ENCODE data around the gene GTF2H4.
"Not testable (repeated sequence)": the region's sequence is repeated elsewhere in the genome, so short reads cannot be mapped to it uniquely, and the experiment has no call there.

GTF2H4 gene

DNA sequence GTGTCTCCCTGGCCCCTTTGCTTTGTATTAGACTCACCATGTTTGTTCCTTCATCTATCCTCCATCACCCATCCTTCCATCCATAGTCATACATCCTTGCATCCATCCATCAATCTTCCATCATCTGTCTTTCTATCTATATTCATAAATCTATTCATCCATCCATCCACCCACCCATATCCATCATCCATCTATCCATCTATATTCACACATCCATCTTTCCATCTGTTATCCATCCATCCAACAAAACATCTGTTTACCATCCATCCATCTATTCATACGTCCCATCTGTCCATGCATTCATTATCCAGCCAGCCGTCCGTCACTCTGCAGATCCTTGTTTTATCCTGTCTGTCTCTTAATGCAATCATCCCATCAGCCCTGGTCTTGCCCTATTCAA is 13.1 kb upstream of the GTF2H4 start:
- peaks cover 83 to 85% of the 10 kb centered on the region in 2 donors for H3K36me3 ChIP-seq (ENCODE audit: control insufficient read depth in 2 of 2, insufficient read depth in 2 of 2, low read length in 2 of 2)
- no peak overlapping the region for H3K4me3 ChIP-seq (ENCODE audit: low read length in 2 of 2)
- H3K4me1 ChIP-seq (ENCODE audit: control insufficient read depth in 2 of 2, insufficient read depth in 2 of 2, low read length in 2 of 2), result no peaks in the 10 kb centered on the region
- no peaks in the 10 kb centered on the region for H3K9me3 ChIP-seq (ENCODE audit: control insufficient read depth in 2 of 2, low read length in 2 of 2)
- H3K27me3 ChIP-seq (ENCODE audit: control insufficient read depth in 2 of 2, insufficient read depth in 2 of 2, low read length in 2 of 2), result no peaks in the 10 kb centered on the region
- H3K9ac ChIP-seq (ENCODE audit: low read depth in 1 of 2, low read length in 2 of 2), result no peak overlapping the region
- H3K27ac ChIP-seq (ENCODE audit: low read depth in 2 of 2, low read length in 2 of 2), result no peak overlapping the region

DNA sequence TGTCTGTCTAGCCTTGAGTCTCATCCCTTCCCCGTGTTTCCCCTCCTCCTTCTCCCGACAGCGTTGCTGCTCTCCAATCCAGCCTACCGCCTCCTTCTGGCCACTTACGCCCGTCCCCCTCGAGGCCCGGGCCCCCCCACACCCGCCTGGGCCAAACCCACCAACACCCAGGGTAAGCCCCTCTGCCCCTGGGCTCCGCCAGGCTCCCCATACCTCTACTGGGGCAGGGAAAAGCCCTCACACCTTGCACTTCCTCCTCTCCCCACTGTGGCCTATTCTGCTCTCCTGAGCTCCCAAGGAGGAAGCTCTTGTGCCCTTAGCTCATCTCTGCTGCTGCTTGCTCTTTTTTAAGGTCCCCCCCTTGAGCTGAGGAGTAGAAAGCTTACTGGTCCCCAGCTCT is 12.7 kb upstream of the GTF2H4 start:
- H3K4me1 ChIP-seq (ENCODE audit: control insufficient read depth in 2 of 2, insufficient read depth in 2 of 2, low read length in 2 of 2), result no peaks in the 10 kb centered on the region
- H3K9ac ChIP-seq (ENCODE audit: low read depth in 1 of 2, low read length in 2 of 2), result no peak overlapping the region
- H3K27me3 ChIP-seq (ENCODE audit: control insufficient read depth in 2 of 2, insufficient read depth in 2 of 2, low read length in 2 of 2), result no peaks in the 10 kb centered on the region
- peaks cover 79 to 81% of the 10 kb centered on the region in 2 donors for H3K36me3 ChIP-seq (ENCODE audit: control insufficient read depth in 2 of 2, insufficient read depth in 2 of 2, low read length in 2 of 2)
- no peak overlapping the region for H3K4me3 ChIP-seq (ENCODE audit: low read length in 2 of 2)
- H3K9me3 ChIP-seq (ENCODE audit: control insufficient read depth in 2 of 2, low read length in 2 of 2), result no peaks in the 10 kb centered on the region
- H3K27ac ChIP-seq (ENCODE audit: low read depth in 2 of 2, low read length in 2 of 2), result no peak overlapping the region

DNA sequence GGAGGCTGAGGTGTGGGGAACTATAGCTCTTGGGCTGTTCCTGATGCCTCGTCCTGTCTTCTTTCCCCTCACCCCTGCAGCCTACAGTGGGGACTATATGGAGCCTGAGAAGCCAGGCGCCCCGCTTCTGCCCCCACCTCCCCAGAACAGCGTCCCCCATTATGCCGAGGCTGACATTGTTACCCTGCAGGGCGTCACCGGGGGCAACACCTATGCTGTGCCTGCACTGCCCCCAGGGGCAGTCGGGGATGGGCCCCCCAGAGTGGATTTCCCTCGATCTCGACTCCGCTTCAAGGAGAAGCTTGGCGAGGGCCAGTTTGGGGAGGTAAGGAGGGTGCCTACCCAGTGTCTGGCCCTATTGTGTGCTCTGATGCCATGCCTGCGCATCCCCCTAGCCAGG is 11.5 kb upstream of the GTF2H4 start:
- no peak overlapping the region for H3K4me3 ChIP-seq (ENCODE audit: low read length in 2 of 2)
- H3K9ac ChIP-seq (ENCODE audit: low read depth in 1 of 2, low read length in 2 of 2), result no peak overlapping the region
- H3K9me3 ChIP-seq (ENCODE audit: control insufficient read depth in 2 of 2, low read length in 2 of 2), result no peaks in the 10 kb centered on the region
- no peak overlapping the region for H3K27ac ChIP-seq (ENCODE audit: low read depth in 2 of 2, low read length in 2 of 2)
- peaks cover 69 to 71% of the 10 kb centered on the region in 2 donors for H3K36me3 ChIP-seq (ENCODE audit: control insufficient read depth in 2 of 2, insufficient read depth in 2 of 2, low read length in 2 of 2)
- H3K4me1 ChIP-seq (ENCODE audit: control insufficient read depth in 2 of 2, insufficient read depth in 2 of 2, low read length in 2 of 2), result no peaks in the 10 kb centered on the region
- no peaks in the 10 kb centered on the region for H3K27me3 ChIP-seq (ENCODE audit: control insufficient read depth in 2 of 2, insufficient read depth in 2 of 2, low read length in 2 of 2)

DNA sequence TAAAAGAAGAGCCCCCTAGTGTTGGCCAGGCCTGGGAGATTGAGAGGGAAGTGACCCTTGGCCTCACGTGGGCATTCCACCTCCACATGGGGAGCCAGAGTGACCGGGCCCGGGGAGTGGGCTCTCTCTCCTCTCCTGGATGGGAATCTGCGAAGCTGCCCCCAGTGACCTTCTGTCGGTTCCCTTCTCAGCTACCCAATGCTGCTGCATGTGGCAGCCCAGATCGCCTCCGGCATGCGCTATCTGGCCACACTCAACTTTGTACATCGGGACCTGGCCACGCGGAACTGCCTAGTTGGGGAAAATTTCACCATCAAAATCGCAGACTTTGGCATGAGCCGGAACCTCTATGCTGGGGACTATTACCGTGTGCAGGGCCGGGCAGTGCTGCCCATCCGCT is 10.1 kb upstream of the GTF2H4 start:
- Histone ChIP-seq H3K27me3 (ENCODE audit: control insufficient read depth in 2 of 2, insufficient read depth in 2 of 2, low read length in 2 of 2) (no peaks in the 10 kb centered on the region), H3K36me3 (ENCODE audit: control insufficient read depth in 2 of 2, insufficient read depth in 2 of 2, low read length in 2 of 2) (peaks cover 56 to 57% of the 10 kb centered on the region in 2 donors), H3K27ac (ENCODE audit: low read depth in 2 of 2, low read length in 2 of 2) (no peak overlapping the region), H3K9me3 (ENCODE audit: control insufficient read depth in 2 of 2, low read length in 2 of 2) (no peaks in the 10 kb centered on the region), H3K4me1 (ENCODE audit: control insufficient read depth in 2 of 2, insufficient read depth in 2 of 2, low read length in 2 of 2) (no peaks in the 10 kb centered on the region), H3K4me3 (ENCODE audit: low read length in 2 of 2) (no peak overlapping the region), H3K9ac (ENCODE audit: low read depth in 1 of 2, low read length in 2 of 2) (no peak overlapping the region)

DNA sequence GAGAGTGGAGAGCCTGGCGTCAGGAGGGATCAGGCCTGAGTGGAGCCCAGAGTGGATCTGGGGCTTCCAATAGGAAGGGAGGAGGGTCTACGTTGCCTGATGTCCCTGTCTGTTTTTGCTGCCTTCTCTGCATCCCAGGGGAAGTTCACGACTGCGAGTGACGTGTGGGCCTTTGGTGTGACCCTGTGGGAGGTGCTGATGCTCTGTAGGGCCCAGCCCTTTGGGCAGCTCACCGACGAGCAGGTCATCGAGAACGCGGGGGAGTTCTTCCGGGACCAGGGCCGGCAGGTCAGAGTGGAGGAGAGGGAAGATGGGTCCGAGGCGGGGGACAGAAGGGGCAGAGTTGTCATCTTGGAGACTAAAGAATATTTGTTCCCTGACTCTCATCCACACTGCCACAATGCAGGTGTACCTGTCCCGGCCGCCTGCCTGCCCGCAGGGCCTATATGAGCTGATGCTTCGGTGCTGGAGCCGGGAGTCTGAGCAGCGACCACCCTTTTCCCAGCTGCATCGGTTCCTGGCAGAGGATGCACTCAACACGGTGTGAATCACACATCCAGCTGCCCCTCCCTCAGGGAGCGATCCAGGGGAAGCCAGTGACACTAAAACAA is 9.2 kb upstream of the GTF2H4 start:
- peaks cover 47 to 51% of the 10 kb centered on the region in 2 donors for H3K36me3 ChIP-seq (ENCODE audit: control insufficient read depth in 2 of 2, insufficient read depth in 2 of 2, low read length in 2 of 2)

DNA sequence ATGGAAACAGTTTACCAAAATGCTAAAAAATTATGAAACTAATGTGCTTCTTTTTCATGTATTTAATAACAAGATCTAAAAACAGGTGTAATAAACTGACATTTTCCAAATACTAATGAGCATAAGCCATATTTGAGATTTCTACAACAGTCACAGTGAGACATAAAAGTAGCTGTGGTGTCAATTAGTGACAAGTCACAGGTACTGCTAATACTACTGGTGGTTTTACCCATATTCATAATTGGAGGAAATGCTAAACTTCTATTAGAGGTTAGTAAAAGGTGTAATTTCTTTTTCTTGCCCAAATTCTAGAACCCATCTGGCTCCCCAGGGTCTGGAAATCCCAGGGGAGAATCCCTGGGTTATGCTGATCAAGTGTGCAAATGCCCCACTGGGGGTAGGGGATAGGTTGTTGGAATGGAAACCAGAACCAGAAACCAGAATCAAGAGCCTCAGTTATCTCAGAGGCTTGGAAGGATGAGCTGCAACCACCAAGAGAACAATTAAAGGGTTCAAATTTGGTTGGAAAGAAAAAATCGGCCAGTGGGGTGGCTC is 7.1 kb upstream of the GTF2H4 start:
- Histone ChIP-seq H3K9me3 (ENCODE audit: control insufficient read depth in 2 of 2, low read length in 2 of 2) (no peaks in the 10 kb centered on the region), H3K9ac (ENCODE audit: low read depth in 1 of 2, low read length in 2 of 2) (no peak overlapping the region), H3K36me3 (ENCODE audit: control insufficient read depth in 2 of 2, insufficient read depth in 2 of 2, low read length in 2 of 2) (peaks cover 34% of the 10 kb centered on the region in 2 donors), H3K4me1 (ENCODE audit: control insufficient read depth in 2 of 2, insufficient read depth in 2 of 2, low read length in 2 of 2) (no peaks in the 10 kb centered on the region), H3K4me3 (ENCODE audit: low read length in 2 of 2) (no peak overlapping the region), H3K27ac (ENCODE audit: low read depth in 2 of 2, low read length in 2 of 2) (no peak overlapping the region), H3K27me3 (ENCODE audit: control insufficient read depth in 2 of 2, insufficient read depth in 2 of 2, low read length in 2 of 2) (no peaks in the 10 kb centered on the region)

More for the DNA sequence above, 9.2 kb upstream of the GTF2H4 start:
- H3K4me3 ChIP-seq (ENCODE audit: low read length in 2 of 2), result no peak overlapping the region
- H3K9ac ChIP-seq (ENCODE audit: low read depth in 1 of 2, low read length in 2 of 2), result no peak overlapping the region
- no peak overlapping the region for H3K27ac ChIP-seq (ENCODE audit: low read depth in 2 of 2, low read length in 2 of 2)
- H3K27me3 ChIP-seq (ENCODE audit: control insufficient read depth in 2 of 2, insufficient read depth in 2 of 2, low read length in 2 of 2), result no peaks in the 10 kb centered on the region
- H3K4me1 ChIP-seq (ENCODE audit: control insufficient read depth in 2 of 2, insufficient read depth in 2 of 2, low read length in 2 of 2), result no peaks in the 10 kb centered on the region
- H3K9me3 ChIP-seq (ENCODE audit: control insufficient read depth in 2 of 2, low read length in 2 of 2), result no peaks in the 10 kb centered on the region

DNA sequence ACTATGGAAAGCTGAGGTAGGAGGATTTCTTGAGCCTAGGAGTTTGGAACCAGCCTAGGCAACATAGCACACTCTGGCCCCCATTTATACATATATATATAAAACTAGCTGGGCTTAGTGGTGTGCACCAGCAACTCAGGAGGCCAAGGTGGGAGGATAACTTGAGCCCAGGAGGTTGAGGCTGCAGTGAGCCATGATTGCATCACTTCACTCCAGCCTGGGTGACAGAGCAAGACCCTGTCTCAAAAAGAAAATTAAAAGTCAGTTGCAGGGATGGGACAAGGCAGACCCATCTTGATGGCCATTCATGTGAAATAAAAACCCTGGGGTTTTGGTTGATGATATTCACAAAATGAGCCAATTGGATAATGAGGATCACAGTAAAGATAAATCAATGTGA is 6.6 kb upstream of the GTF2H4 start:
- Histone ChIP-seq H3K36me3 (ENCODE audit: control insufficient read depth in 2 of 2, insufficient read depth in 2 of 2, low read length in 2 of 2) (peaks cover 29 to 32% of the 10 kb centered on the region in 2 donors), H3K9ac (ENCODE audit: low read depth in 1 of 2, low read length in 2 of 2) (no peak overlapping the region), H3K4me1 (ENCODE audit: control insufficient read depth in 2 of 2, insufficient read depth in 2 of 2, low read length in 2 of 2) (no peaks in the 10 kb centered on the region), H3K27me3 (ENCODE audit: control insufficient read depth in 2 of 2, insufficient read depth in 2 of 2, low read length in 2 of 2) (no peaks in the 10 kb centered on the region), H3K27ac (ENCODE audit: low read depth in 2 of 2, low read length in 2 of 2) (no peak overlapping the region), H3K4me3 (ENCODE audit: low read length in 2 of 2) (no peak overlapping the region), H3K9me3 (ENCODE audit: control insufficient read depth in 2 of 2, low read length in 2 of 2) (no peaks in the 10 kb centered on the region)

DNA sequence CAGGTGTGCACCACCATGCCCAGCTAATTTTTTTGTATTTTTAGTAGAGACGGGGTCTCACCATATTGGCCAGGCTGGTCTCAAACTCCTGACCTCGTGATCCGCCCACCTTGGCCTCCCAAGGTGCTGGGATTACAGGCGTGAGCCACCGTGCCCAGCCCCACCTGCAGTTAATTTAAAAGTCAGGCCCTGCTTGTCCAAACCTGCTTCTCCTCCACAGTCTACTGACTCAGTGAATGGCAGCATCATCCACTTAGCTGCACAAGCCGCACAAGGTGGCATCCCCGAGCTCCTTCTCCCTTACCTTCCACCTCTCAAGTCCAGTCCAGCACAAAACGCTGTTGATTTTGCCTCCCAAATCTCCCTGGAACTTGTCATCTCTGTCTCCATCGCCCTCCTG is 5.8 kb upstream of the GTF2H4 start:
- not testable (repeated sequence) for H3K27ac ChIP-seq (ENCODE audit: low read depth in 2 of 2, low read length in 2 of 2); H3K9me3 ChIP-seq (ENCODE audit: control insufficient read depth in 2 of 2, low read length in 2 of 2)
- H3K9ac ChIP-seq (ENCODE audit: low read depth in 1 of 2, low read length in 2 of 2), result peak overlapping the region in 1 of 2 donors; percentile 27

DNA sequence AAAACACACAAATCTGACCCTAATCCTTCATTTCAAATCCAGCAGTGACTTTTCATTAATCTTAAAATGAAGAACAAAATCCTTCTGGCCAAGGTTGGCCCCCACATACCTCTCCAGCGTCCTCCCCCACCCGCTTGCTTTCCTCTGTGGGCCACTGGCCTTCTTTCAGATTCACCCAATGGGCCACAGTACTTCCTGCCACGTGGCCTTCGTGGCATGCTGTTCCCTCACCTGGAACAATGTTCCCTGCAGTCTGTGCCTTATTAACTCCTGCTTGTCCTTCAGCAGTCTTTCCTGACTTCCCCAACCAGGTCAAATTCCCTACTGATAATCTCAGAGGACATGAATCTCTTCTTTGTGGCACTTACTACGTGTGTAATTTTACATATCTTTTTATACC is 5.3 kb upstream of the GTF2H4 start:
- H3K4me3 ChIP-seq (ENCODE audit: low read length in 2 of 2), result no peak overlapping the region
- H3K36me3 ChIP-seq (ENCODE audit: control insufficient read depth in 2 of 2, insufficient read depth in 2 of 2, low read length in 2 of 2), result peaks cover 20 to 21% of the 10 kb centered on the region in 2 donors
- H3K4me1 ChIP-seq (ENCODE audit: control insufficient read depth in 2 of 2, insufficient read depth in 2 of 2, low read length in 2 of 2), result no peaks in the 10 kb centered on the region
- H3K27ac ChIP-seq (ENCODE audit: low read depth in 2 of 2, low read length in 2 of 2), result no peak overlapping the region
- H3K9ac ChIP-seq (ENCODE audit: low read depth in 1 of 2, low read length in 2 of 2), result peak overlapping the region in 1 of 2 donors; percentile 27
- no peaks in the 10 kb centered on the region for H3K9me3 ChIP-seq (ENCODE audit: control insufficient read depth in 2 of 2, low read length in 2 of 2)
- H3K27me3 ChIP-seq (ENCODE audit: control insufficient read depth in 2 of 2, insufficient read depth in 2 of 2, low read length in 2 of 2), result no peaks in the 10 kb centered on the region

More for the DNA sequence above, 5.8 kb upstream of the GTF2H4 start:
- not testable (repeated sequence) for H3K4me1 ChIP-seq (ENCODE audit: control insufficient read depth in 2 of 2, insufficient read depth in 2 of 2, low read length in 2 of 2); H3K4me3 ChIP-seq (ENCODE audit: low read length in 2 of 2); H3K27me3 ChIP-seq (ENCODE audit: control insufficient read depth in 2 of 2, insufficient read depth in 2 of 2, low read length in 2 of 2)
- H3K36me3 ChIP-seq (ENCODE audit: control insufficient read depth in 2 of 2, insufficient read depth in 2 of 2, low read length in 2 of 2), result peaks cover 25 to 26% of the 10 kb centered on the region in 2 donors

DNA sequence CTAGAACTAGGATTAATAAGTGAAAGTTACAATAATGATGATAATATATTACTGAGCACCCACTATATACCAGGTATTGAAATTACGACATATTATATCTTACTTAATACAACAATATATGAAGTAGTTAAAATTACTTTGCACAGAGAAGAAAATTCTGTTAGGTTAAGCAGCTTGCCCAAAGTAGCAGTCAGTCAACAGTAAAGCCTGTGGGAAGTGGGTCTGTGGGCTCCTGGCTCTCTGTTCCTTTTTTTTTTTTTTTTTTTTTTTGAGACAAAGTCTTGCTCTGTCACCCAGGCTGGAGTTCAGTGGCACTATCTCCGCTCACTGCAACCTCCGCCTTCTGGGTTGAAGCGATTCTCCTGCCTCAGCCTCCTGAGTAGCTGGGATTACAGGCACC is 4.8 kb upstream of the GTF2H4 start:
- Histone ChIP-seq H3K4me3 (ENCODE audit: low read length in 2 of 2) (no peak overlapping the region), H3K4me1 (ENCODE audit: control insufficient read depth in 2 of 2, insufficient read depth in 2 of 2, low read length in 2 of 2) (peaks cover 0 to under 1% of the 10 kb centered on the region in 2 donors), H3K27me3 (ENCODE audit: control insufficient read depth in 2 of 2, insufficient read depth in 2 of 2, low read length in 2 of 2) (no peaks in the 10 kb centered on the region)

More for the DNA sequence above, 4.8 kb upstream of the GTF2H4 start:
- no peaks in the 10 kb centered on the region for H3K9me3 ChIP-seq (ENCODE audit: control insufficient read depth in 2 of 2, low read length in 2 of 2)
- H3K36me3 ChIP-seq (ENCODE audit: control insufficient read depth in 2 of 2, insufficient read depth in 2 of 2, low read length in 2 of 2), result peaks cover 15% of the 10 kb centered on the region in 2 donors
- H3K27ac ChIP-seq (ENCODE audit: low read depth in 2 of 2, low read length in 2 of 2), result no peak overlapping the region
- no peak overlapping the region for H3K9ac ChIP-seq (ENCODE audit: low read depth in 1 of 2, low read length in 2 of 2)

All from mucosa of rectum (tissue), 2 donors.